22Rv1 (cell line): ENCODE results near the gene GSX2.
"Not testable (repeated sequence)": the region's sequence is repeated elsewhere in the genome, so short reads cannot be mapped to it uniquely, and the experiment has no call there.

ENCODE experiments used
- H3K27ac ChIP-seq: fragments of 450-650 bp; 2 replicates; pipeline ENCODE4 v1.5.1; 2017
- ZFX ChIP-seq: fragments of 450-650 bp; IDR thresholded peaks from 2 replicates; pipeline ENCODE4 v1.6.1; 2017; ENCODE audit warnings: antibody characterized with exemption, borderline replicate concordance
- TF ChIP-seq, protein P1 (sequence below): fragments of 450-650 bp; IDR thresholded peaks from 2 replicates; pipeline ENCODE4 v1.5.1; 2017; ENCODE audit warnings: mild to moderate bottlenecking

The GSX2 gene

DNA sequence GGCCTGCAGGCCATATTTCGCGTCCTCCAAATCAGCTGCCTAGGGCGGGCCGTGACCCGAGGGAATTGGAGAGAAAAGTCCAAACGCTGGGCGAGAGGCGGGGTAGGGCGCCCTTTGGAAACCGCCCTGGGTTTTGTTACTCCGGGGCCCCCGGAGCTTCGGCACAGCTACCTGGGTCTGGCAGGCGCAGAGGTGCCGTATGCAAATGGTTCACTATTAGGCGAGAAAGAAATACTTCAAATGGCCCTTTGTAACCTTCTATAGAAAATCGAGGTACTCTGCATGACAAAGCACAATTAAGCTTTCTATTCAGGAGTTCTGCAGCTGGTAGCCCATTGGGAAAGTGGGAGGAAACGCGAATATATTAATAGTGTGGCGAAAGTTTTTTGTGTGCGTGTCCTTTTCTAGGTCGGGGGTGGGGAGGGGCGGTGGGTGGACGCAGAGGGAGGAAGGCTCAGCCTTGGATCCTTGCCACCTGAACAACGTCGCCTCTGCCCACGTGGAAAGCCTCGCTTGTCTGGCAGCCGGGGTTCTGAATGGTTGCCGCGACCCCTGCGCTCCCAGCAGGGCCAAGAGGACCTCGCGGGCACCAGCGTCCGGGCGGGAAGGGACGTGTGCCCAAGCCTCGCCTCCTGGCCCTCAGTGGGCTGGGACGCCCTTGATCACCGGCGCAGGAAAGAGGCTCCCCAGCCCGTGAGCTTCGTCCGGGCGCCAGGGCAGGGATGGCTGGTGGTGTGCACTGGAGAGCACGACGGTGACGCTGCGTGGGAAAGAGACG lies 9.5 kb downstream of the GSX2 start:
- no peak overlapping the region for H3K27ac ChIP-seq
- no peak for TF ChIP-seq ZFX
- TF ChIP-seq, protein P1, sequence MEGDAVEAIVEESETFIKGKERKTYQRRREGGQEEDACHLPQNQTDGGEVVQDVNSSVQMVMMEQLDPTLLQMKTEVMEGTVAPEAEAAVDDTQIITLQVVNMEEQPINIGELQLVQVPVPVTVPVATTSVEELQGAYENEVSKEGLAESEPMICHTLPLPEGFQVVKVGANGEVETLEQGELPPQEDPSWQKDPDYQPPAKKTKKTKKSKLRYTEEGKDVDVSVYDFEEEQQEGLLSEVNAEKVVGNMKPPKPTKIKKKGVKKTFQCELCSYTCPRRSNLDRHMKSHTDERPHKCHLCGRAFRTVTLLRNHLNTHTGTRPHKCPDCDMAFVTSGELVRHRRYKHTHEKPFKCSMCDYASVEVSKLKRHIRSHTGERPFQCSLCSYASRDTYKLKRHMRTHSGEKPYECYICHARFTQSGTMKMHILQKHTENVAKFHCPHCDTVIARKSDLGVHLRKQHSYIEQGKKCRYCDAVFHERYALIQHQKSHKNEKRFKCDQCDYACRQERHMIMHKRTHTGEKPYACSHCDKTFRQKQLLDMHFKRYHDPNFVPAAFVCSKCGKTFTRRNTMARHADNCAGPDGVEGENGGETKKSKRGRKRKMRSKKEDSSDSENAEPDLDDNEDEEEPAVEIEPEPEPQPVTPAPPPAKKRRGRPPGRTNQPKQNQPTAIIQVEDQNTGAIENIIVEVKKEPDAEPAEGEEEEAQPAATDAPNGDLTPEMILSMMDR: no peak

DNA sequence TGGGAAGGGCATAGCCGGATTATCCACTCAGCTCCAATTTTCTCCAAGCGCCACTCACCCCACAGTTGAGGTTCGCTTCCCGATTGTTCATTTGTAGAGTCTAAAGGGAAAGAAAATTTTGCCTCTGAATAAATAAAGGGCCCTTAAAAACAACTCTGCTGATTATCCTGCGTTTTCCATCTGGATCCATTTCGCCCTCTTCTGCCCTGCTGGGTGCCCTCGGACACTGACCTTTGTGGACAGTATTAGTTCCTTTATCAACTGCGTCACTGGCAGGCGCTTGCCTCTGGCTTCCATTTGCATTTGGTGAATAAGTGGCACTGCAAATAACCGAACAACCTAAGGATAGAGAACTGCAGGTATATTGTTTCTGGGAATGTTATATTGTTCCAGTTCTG lies 10.1 kb downstream of the GSX2 start:
- TF ChIP-seq, protein P1: no peak
- no peak for TF ChIP-seq ZFX
- no peak overlapping the region for H3K27ac ChIP-seq

DNA sequence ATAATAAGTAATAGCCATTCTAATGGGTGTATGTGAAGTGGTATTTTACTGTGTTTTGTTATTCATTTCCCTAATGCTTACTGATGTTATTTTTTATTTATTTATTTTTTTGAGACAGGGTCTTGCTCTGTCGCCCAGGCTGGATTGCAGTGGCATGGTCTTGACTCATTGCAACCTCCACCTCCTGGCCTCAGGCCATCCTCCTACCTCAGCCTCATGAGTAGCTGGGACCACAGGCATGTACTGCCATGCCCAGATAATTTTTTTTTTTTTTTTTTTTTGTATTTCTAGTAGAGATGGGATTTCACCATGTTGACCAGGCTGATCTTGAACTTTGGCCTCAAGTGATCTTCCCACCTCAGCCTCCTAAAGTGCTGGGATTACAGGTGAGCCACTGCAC lies 13.2 kb downstream of the GSX2 start:
- not testable (repeated sequence) for H3K27ac ChIP-seq

DNA sequence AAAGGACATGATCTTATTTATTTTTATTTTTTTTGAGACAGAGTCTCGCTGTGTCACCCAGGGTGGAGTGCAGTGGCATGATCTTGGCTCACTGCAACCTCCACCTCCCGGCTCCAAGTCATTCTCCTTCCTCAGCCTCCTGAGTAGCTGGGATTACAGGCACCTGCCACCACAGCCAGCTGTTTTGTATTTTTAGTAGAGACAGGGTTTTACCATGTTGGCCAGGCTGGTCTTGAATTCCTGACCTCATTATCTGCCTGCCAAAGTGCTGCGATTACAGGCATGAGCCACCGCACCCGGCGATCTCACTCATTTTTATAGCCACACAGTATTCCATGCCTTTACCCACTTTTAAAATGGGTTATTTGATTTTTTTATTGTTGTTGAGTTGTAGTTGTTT lies 16.3 kb downstream of the GSX2 start:
- not testable (repeated sequence) for H3K27ac ChIP-seq

DNA sequence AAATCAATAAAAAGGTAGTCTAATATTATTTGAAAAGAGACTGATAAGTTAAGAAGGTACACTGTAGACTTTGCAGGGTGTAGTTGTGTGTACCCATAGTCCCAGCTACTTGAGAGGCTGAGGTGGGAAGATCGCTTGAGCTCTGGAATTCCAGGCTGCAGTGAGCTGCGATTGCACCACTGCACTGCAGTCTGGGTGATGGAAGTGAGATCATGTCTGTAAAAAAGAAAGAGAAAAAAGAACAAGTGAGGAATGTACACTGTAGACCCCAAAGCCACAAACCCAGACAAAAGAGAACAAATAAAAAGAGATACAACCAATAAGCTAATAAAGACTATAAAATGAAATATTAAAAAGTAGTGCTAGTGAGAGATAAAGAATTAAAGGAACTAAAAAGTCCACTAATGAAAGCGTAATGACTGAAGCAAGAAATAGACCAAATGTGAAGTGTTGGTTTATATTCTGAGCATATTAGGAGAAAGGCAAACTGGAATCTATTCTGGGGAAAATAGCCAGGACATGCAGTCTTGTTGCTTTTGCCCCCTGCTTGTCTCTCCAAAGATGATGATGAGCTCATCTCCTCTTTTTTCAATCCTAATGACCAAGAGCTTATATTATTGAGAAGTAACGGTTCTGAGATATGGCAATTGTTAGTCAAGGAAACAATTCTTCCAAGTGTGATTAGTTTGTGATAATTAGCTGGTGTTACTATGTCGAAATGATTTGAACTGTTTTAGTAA lies 19.1 kb downstream of the GSX2 start:
- TF ChIP-seq, protein P1: no peak
- no peak for TF ChIP-seq ZFX
- H3K27ac ChIP-seq: no peak overlapping the region

DNA sequence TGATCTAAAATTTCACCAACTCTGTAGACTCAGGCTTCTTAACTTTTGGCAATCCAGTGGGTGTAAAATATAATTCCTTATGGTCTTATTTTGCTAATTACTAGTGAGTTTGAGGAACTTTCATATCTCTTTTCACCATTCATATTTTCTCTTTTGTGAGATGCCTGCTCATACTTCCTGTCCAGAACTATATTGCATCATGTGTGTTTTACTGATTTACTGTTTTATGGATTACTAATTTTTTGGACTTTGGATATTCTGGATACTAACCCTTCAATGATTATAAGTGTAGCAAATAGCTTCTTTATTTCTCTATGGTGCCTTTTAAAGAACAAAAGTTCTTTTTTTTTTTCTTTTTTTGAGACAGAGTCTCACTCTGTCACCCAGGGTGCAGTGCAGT lies 20.6 kb downstream of the GSX2 start:
- no peak for TF ChIP-seq ZFX
- TF ChIP-seq, protein P1: no peak
- no peak overlapping the region for H3K27ac ChIP-seq

DNA sequence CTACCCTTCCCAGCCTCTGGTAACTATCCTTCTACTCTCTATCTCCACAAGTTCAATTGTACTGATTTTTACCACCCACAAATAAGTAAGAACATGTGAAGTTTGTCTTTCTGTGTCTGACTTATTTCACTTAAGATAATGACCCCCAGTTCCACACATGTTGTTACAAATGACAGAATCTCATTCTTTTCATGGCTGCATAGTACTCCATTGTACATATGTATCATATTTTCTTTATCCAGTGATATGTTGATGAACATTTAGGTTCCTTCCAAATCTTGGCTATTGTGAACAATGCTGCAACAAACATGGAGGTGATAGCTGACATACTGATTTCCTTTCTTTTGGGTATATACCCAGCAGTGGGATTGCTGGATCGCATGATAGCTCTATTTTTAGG lies 27.7 kb downstream of the GSX2 start:
- TF ChIP-seq, protein P1: no peak
- TF ChIP-seq ZFX: no peak
- no peak overlapping the region for H3K27ac ChIP-seq

DNA sequence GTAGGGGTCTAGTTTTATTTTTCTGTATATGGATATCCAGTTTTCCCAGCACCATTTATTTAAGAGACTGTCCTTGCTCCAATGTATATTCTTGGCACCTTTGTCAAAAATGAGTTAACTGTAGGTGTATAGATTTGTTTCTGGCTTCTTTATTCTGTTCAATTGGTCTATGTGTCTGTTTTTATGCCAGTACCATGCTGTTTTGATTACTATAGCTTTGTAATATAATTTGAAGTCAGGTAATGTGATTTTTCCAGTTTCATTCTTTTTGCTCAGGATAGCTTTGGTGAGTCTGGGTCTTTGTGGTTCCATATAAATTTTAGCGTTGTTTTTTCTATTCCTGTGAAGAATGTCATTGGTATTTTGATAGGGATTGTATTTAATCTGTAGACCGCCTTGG lies 28.7 kb downstream of the GSX2 start:
- H3K27ac ChIP-seq: not testable (repeated sequence)

DNA sequence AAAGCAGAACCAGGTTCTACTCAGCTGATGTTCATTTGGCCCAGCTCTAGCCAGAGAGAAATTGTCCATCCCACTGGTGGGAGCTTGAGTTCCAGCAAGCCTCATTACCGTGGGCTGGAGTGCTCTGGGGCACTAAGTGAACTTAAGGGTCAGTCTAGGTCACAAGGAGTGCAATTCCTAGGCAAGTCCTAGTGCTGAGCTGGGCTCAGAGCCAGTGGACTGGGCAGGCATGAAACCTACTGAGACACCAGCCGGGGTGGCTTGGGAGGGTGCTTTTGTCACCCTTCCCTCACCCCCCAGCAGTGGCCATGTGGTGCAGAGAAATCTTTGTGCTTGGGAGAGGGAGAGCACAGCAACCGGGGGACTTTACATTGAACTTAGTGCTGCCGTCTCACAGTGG lies 39.4 kb downstream of the GSX2 start:
- TF ChIP-seq, protein P1: no peak
- TF ChIP-seq ZFX: no peak

More for the DNA sequence above, 39.4 kb downstream of the GSX2 start:
- no peak overlapping the region for H3K27ac ChIP-seq
